NCI-H146 (cell line): ENCODE data around the gene KCP.

Experiments used
- DNase-seq: peaks from one replicate; lab custom pipeline; 2025; lab: John Stamatoyannopoulos, UW

KCP gene

GRCh38 chr7:128906766-128907559, 3.5 kb downstream of the KCP start:
- no peak for DNase-seq

- DNase-seq, result no peak
These were observed 4.3 kb downstream of the KCP start for GRCh38 chr7:128906001-128906765.

- peak; percentile 57 for DNase-seq
These were observed 5.9 kb downstream of the KCP start for GRCh38 chr7:128904381-128905197.

- DNase-seq, result no peak
These were observed 6.7 kb downstream of the KCP start for GRCh38 chr7:128903621-128904361.

- DNase-seq, result no peak
These were observed 7.5 kb downstream of the KCP start for GRCh38 chr7:128902761-128903585.

- no peak for DNase-seq
These were observed 10.3 kb downstream of the KCP start for GRCh38 chr7:128900237-128900636.

GRCh38 chr7:128899392-128899791, 11.1 kb downstream of the KCP start:
- DNase-seq, result no peak

GRCh38 chr7:128895320-128895719, 15.2 kb downstream of the KCP start:
- no peak for DNase-seq

- DNase-seq, result no peak
These were observed 16.4 kb downstream of the KCP start for GRCh38 chr7:128894101-128894440.

- no peak for DNase-seq
These were observed 17.0 kb downstream of the KCP start for GRCh38 chr7:128893251-128894100.

GRCh38 chr7:128892521-128893250, 17.8 kb downstream of the KCP start:
- no peak for DNase-seq

GRCh38 chr7:128891942-128892269, 18.6 kb downstream of the KCP start:
- no peak for DNase-seq

- peak; percentile 81 for DNase-seq
These were observed 19.2 kb downstream of the KCP start for GRCh38 chr7:128891110-128891941.

GRCh38 chr7:128890306-128891109, 20.0 kb downstream of the KCP start:
- peak; percentile 66 for DNase-seq

GRCh38 chr7:128889121-128889520, 21.4 kb downstream of the KCP start:
- peak; percentile 62 for DNase-seq

GRCh38 chr7:128888756-128889095, 21.8 kb downstream of the KCP start:
- DNase-seq, result peak; percentile 84

- DNase-seq, result no peak
These were observed 22.3 kb downstream of the KCP start for GRCh38 chr7:128888039-128888755.
